Activated CD4-positive, alpha-beta T cell treated with anti-CD3 and anti-CD28 coated beads, Interleukin-2, amount 50 U/mL, for 1 hour (primary cell): Measurements from ENCODE around the gene COL5A1.

ENCODE experiments used
- DNase-seq: peaks from one replicate; pipeline ENCODE4 v3.0.0-alpha.2; 2020

COL5A1 gene

GRCh38 chr9:134750450-134751155 is 109.0 kb downstream of the COL5A1 start:
- DNase-seq, result no peak

- DNase-seq, result no peak
Measured at GRCh38 chr9:134751622-134752021, 110.0 kb downstream of the COL5A1 start.

- DNase-seq, result no peak
Measured at GRCh38 chr9:134752471-134753168, 111.0 kb downstream of the COL5A1 start.

GRCh38 chr9:134753191-134753590 is 111.6 kb downstream of the COL5A1 start:
- DNase-seq, result no peak

GRCh38 chr9:134755221-134755907 is 113.8 kb downstream of the COL5A1 start:
- DNase-seq, result no peak

- no peak for DNase-seq
Measured at GRCh38 chr9:134756098-134756497, 114.5 kb downstream of the COL5A1 start.

- no peak for DNase-seq
Measured at GRCh38 chr9:134757216-134757975, 115.8 kb downstream of the COL5A1 start.

- no peak for DNase-seq
Measured at GRCh38 chr9:134758949-134759607, 117.5 kb downstream of the COL5A1 start.

- DNase-seq, result no peak
Measured at GRCh38 chr9:134759913-134760312, 118.3 kb downstream of the COL5A1 start.

- DNase-seq, result no peak
Measured at GRCh38 chr9:134760750-134761420, 119.3 kb downstream of the COL5A1 start.

- DNase-seq, result no peak
Measured at GRCh38 chr9:134764473-134765269, 123.1 kb downstream of the COL5A1 start.

GRCh38 chr9:134765785-134766184 is 124.2 kb downstream of the COL5A1 start:
- DNase-seq, result no peak

GRCh38 chr9:134766587-134766986 is 125.0 kb downstream of the COL5A1 start:
- DNase-seq, result no peak

- DNase-seq, result no peak
Measured at GRCh38 chr9:134768332-134768708, 126.7 kb downstream of the COL5A1 start.

GRCh38 chr9:134768709-134769351 is 127.2 kb downstream of the COL5A1 start:
- no peak for DNase-seq

GRCh38 chr9:134770972-134771971 is 129.7 kb downstream of the COL5A1 start:
- no peak for DNase-seq

GRCh38 chr9:134772331-134772730 is 130.7 kb downstream of the COL5A1 start:
- no peak for DNase-seq

GRCh38 chr9:134773842-134774241 is 132.2 kb downstream of the COL5A1 start:
- DNase-seq, result no peak

GRCh38 chr9:134774410-134774809 is 132.8 kb downstream of the COL5A1 start:
- no peak for DNase-seq
